ENCODE measurements around the gene STAC3.

The STAC3 gene

GRCh38 chr12:57224278-57224972, 26.6 kb downstream of the STAC3 start:
- H3K9me3 ChIP-seq (ENCODE audit: control insufficient read depth, low read length): no peaks in the 10 kb centered on the region
- H3K4me2 ChIP-seq (ENCODE audit: low read length, poor library complexity, severe bottlenecking): no peak overlapping the region
- no peak overlapping the region for H4K91ac ChIP-seq (ENCODE audit: low read length)
- no peak overlapping the region for H3K18ac ChIP-seq (ENCODE audit: low read depth in 1 of 2, low read length in 2 of 2)
- peaks cover 45 to 82% of the 10 kb centered on the region in 2 experiments for H3K27me3 ChIP-seq (ENCODE audit: control insufficient read depth in 1 of 2, insufficient read depth in 1 of 2, low read length in 2 of 2)
- H3K4me1 ChIP-seq (ENCODE audit: control insufficient read depth, insufficient read depth, low read depth, low read length): peaks cover 28% of the 10 kb centered on the region
- no peaks in the 10 kb centered on the region for H3K36me3 ChIP-seq (ENCODE audit: control insufficient read depth in 1 of 2, insufficient read depth in 2 of 2, low read depth in 1 of 2, low read length in 2 of 2)
- no peak overlapping the region for H2BK120ac ChIP-seq (ENCODE audit: low read depth, low read length)
- no peak overlapping the region for H3K14ac ChIP-seq (ENCODE audit: low read length in 2 of 2)
- DNase-seq: no peak
- H3K4ac ChIP-seq (ENCODE audit: low read depth in 1 of 2, low read length in 2 of 2): no peak overlapping the region
- H3K4me3 ChIP-seq (ENCODE audit: insufficient read depth in 1 of 2, low read depth in 1 of 2, low read length in 2 of 2): no peak overlapping the region
- no peak overlapping the region for H3K27ac ChIP-seq (ENCODE audit: low read length, poor library complexity, severe bottlenecking)
- no peak overlapping the region for H4K8ac ChIP-seq (ENCODE audit: low read length)
- H3K23ac ChIP-seq (ENCODE audit: low read length in 2 of 2): peak overlapping the region in 1 of 2 experiments; percentile 37
- no peak overlapping the region for H3K9ac ChIP-seq (ENCODE audit: low read length)
- H2AFZ ChIP-seq (ENCODE audit: low read depth, low read length): no peak overlapping the region
- H2AK5ac ChIP-seq (ENCODE audit: low read length, severe bottlenecking): no peak overlapping the region
- H2BK15ac ChIP-seq (ENCODE audit: low read depth, poor library complexity, severe bottlenecking): no peak overlapping the region
- no peak overlapping the region for H2BK5ac ChIP-seq (ENCODE audit: low read depth, low read length, poor library complexity, severe bottlenecking)
- H2BK12ac ChIP-seq (ENCODE audit: low read length in 2 of 2): no peak overlapping the region
- no peaks in the 10 kb centered on the region for H3K79me1 ChIP-seq (replicated peaks; ENCODE audit: low read length, poor library complexity, severe bottlenecking)
- 48% methylated on average over 30 of the region's 30 CpGs for WGBS

- no peak for DNase-seq
- no peak overlapping the region for H3K4me3 ChIP-seq (ENCODE audit: insufficient read depth in 1 of 2, low read depth in 1 of 2, low read length in 2 of 2)
- H2BK15ac ChIP-seq (ENCODE audit: low read depth, poor library complexity, severe bottlenecking): peak overlapping the region; percentile 44
- H4K91ac ChIP-seq (ENCODE audit: low read length): peak overlapping the region; percentile 3
- no peak overlapping the region for H3K23ac ChIP-seq (ENCODE audit: low read length in 2 of 2)
- H3K14ac ChIP-seq (ENCODE audit: low read length in 2 of 2): peak overlapping the region in 1 of 2 experiments; percentile 3
- H3K9ac ChIP-seq (ENCODE audit: low read length): no peak overlapping the region
- no peak overlapping the region for H3K4me2 ChIP-seq (ENCODE audit: low read length, poor library complexity, severe bottlenecking)
- H2AFZ ChIP-seq (ENCODE audit: low read depth, low read length): no peak overlapping the region
- H3K4ac ChIP-seq (ENCODE audit: low read depth in 1 of 2, low read length in 2 of 2): no peak overlapping the region
- no peak overlapping the region for H2AK5ac ChIP-seq (ENCODE audit: low read length, severe bottlenecking)
- WGBS: 57% methylated on average over 22 of the region's 22 CpGs
- H3K18ac ChIP-seq (ENCODE audit: low read depth in 1 of 2, low read length in 2 of 2): no peak overlapping the region
- H3K79me1 ChIP-seq (replicated peaks; ENCODE audit: low read length, poor library complexity, severe bottlenecking): no peaks in the 10 kb centered on the region
- H2BK12ac ChIP-seq (ENCODE audit: low read length in 2 of 2): peak overlapping the region in 1 of 2 experiments; percentile 56
- no peak overlapping the region for H3K27ac ChIP-seq (ENCODE audit: low read length, poor library complexity, severe bottlenecking)
- H2BK120ac ChIP-seq (ENCODE audit: low read depth, low read length): no peak overlapping the region
- peaks cover 28% of the 10 kb centered on the region for H3K4me1 ChIP-seq (ENCODE audit: control insufficient read depth, insufficient read depth, low read depth, low read length)
- H3K9me3 ChIP-seq (ENCODE audit: control insufficient read depth, low read length): no peaks in the 10 kb centered on the region
- no peak overlapping the region for H4K8ac ChIP-seq (ENCODE audit: low read length)
- H3K27me3 ChIP-seq (ENCODE audit: control insufficient read depth in 1 of 2, insufficient read depth in 1 of 2, low read length in 2 of 2): peaks cover 45 to 92% of the 10 kb centered on the region in 2 experiments
- H2BK5ac ChIP-seq (ENCODE audit: low read depth, low read length, poor library complexity, severe bottlenecking): no peak overlapping the region
- H3K36me3 ChIP-seq (ENCODE audit: control insufficient read depth in 1 of 2, insufficient read depth in 2 of 2, low read depth in 1 of 2, low read length in 2 of 2): no peaks in the 10 kb centered on the region
These were observed 27.5 kb downstream of the STAC3 start for GRCh38 chr12:57223191-57224165.

- 57% methylated on average over 8 of the region's 13 CpGs for WGBS
- H3K27me3 ChIP-seq (ENCODE audit: control insufficient read depth in 1 of 2, insufficient read depth in 1 of 2, low read length in 2 of 2): peaks cover 45 to 98% of the 10 kb centered on the region in 2 experiments
These were observed 28.4 kb downstream of the STAC3 start for GRCh38 chr12:57222286-57223190.

More at GRCh38 chr12:57222286-57223190, 28.4 kb downstream of the STAC3 start:
- Histone ChIP-seq H2BK15ac (ENCODE audit: low read depth, poor library complexity, severe bottlenecking) (no peak overlapping the region), H3K23ac (ENCODE audit: low read length in 2 of 2) (no peak overlapping the region), H3K36me3 (ENCODE audit: control insufficient read depth in 1 of 2, insufficient read depth in 2 of 2, low read depth in 1 of 2, low read length in 2 of 2) (no peaks in the 10 kb centered on the region), H4K91ac (ENCODE audit: low read length) (no peak overlapping the region), H2BK12ac (ENCODE audit: low read length in 2 of 2) (no peak overlapping the region), H3K14ac (ENCODE audit: low read length in 2 of 2) (no peak overlapping the region), H3K27ac (ENCODE audit: low read length, poor library complexity, severe bottlenecking) (no peak overlapping the region), H2BK5ac (ENCODE audit: low read depth, low read length, poor library complexity, severe bottlenecking) (no peak overlapping the region), H3K18ac (ENCODE audit: low read depth in 1 of 2, low read length in 2 of 2) (no peak overlapping the region), H3K4me2 (ENCODE audit: low read length, poor library complexity, severe bottlenecking) (no peak overlapping the region), H4K8ac (ENCODE audit: low read length) (no peak overlapping the region), H2BK120ac (ENCODE audit: low read depth, low read length) (no peak overlapping the region), H2AFZ (ENCODE audit: low read depth, low read length) (no peak overlapping the region), H3K79me1 (replicated peaks; ENCODE audit: low read length, poor library complexity, severe bottlenecking) (no peaks in the 10 kb centered on the region), H3K9me3 (ENCODE audit: control insufficient read depth, low read length) (no peaks in the 10 kb centered on the region), H3K9ac (ENCODE audit: low read length) (no peak overlapping the region), H3K4me1 (ENCODE audit: control insufficient read depth, insufficient read depth, low read depth, low read length) (peaks cover 30% of the 10 kb centered on the region), H2AK5ac (ENCODE audit: low read length, severe bottlenecking) (no peak overlapping the region), H3K4me3 (ENCODE audit: insufficient read depth in 1 of 2, low read depth in 1 of 2, low read length in 2 of 2) (no peak overlapping the region), H3K4ac (ENCODE audit: low read depth in 1 of 2, low read length in 2 of 2) (no peak overlapping the region)
- no peak for DNase-seq

Measured in mesenchymal stem cell (in vitro differentiated cells and primary cell).